Measurements from ENCODE around the gene INTS7. TPM values are rescaled to one million over a fixed set of nuclear protein-coding genes. Genes with fewer than 3 reads are reported as not detected.

Gene INTS7
- total and polyA plus RNA-seq, 2 experiments from 2014 or later, result 11.8 to 15.5 TPM

DNA sequence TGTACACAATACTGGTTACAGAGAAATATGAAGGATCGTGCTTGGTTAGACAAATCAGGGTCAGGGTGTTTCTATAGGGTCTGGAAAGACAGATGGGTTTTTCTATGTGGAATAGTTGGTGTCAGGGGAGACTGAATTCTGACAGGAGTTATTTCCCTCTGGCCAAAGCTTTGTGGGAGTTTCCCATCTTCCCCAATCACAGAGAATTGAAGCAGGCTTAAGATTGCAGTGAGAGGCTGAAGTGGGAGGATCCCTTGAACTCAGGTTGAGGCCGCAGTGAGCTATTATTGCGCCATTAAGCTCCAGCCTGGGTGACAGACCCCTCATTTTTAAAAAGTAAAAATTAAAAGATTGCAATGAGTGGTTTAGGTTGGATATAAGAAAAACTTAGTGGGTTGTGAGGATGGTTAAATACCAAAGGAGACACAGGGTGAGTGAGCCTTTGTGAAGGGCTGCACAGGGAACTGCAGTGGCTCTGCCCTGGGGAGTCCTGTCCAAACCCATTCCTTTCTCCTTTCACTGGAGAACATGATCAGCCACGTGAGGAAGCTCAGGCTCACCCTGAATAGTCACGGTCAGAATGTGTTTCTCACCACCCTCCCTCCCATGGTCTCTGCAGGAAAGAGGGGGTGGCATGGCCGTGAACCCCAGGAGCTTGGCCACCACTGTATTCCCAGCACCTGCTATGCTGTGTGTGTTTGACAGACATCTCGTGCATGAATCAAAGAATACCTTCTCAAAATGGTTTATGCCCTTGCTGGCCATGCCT lies 101.2 kb downstream of the INTS7 start:
- TF ChIP-seq EZH2phosphoT487 (IDR thresholded peaks at IDR 0.05; ENCODE audit: low read depth, severe bottlenecking, unreplicated experiment) (no peak), EZH2 (IDR thresholded peaks at IDR 0.05; ENCODE audit: borderline replicate concordance) (no peak)
- TF ChIP-seq, protein P1, sequence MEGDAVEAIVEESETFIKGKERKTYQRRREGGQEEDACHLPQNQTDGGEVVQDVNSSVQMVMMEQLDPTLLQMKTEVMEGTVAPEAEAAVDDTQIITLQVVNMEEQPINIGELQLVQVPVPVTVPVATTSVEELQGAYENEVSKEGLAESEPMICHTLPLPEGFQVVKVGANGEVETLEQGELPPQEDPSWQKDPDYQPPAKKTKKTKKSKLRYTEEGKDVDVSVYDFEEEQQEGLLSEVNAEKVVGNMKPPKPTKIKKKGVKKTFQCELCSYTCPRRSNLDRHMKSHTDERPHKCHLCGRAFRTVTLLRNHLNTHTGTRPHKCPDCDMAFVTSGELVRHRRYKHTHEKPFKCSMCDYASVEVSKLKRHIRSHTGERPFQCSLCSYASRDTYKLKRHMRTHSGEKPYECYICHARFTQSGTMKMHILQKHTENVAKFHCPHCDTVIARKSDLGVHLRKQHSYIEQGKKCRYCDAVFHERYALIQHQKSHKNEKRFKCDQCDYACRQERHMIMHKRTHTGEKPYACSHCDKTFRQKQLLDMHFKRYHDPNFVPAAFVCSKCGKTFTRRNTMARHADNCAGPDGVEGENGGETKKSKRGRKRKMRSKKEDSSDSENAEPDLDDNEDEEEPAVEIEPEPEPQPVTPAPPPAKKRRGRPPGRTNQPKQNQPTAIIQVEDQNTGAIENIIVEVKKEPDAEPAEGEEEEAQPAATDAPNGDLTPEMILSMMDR (IDR thresholded peaks at IDR 0.05; ENCODE audit: poor library complexity), result no peak
- no peak overlapping the region for H3K27ac ChIP-seq
- H3K9me2 ChIP-seq (replicated peaks; ENCODE audit: insufficient read depth), result no peaks in the 10 kb centered on the region
- H3K79me2 ChIP-seq, result no peaks in the 10 kb centered on the region
- H3K4me3 ChIP-seq, result no peak overlapping the region
- no peaks in the 10 kb centered on the region for H4K20me1 ChIP-seq (ENCODE audit: insufficient read depth, poor library complexity, severe bottlenecking)
- H3K4me1 ChIP-seq (ENCODE audit: insufficient read depth), result peaks cover 7% of the 10 kb centered on the region
- H3K27me3 ChIP-seq, result no peaks in the 10 kb centered on the region
- no peaks in the 10 kb centered on the region for H3K9me3 ChIP-seq (ENCODE audit: low read depth)
- no peak for DNase-seq (ENCODE audit: low spot score)
- H2AFZ ChIP-seq, result no peak overlapping the region
- WGBS (ENCODE audit: low lambda C conversion rate, missing lambda C conversion rate), result 84% methylated on average over 7 of the region's 7 CpGs
- H3K36me3 ChIP-seq (replicated peaks; ENCODE audit: insufficient read depth, low read depth), result no peaks in the 10 kb centered on the region
- H3K4me2 ChIP-seq, result no peak overlapping the region

DNA sequence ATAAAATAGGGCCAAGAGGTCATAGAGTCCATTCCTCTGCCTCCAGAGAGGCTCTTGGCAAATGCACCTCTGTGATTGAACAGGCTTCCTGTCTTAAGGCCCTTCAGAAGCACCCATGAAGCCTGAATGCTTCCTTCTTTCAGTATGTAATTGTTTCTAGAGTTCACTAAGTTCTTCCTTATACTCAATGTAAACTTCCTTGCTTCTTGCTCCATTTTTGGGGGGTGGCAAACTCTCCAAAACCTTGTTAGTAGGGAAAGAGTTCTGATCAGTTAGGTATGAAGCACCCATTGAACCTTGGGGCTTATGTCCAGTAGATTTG lies 102.5 kb downstream of the INTS7 start:
- no peaks in the 10 kb centered on the region for H3K27me3 ChIP-seq
- no peaks in the 10 kb centered on the region for H3K9me3 ChIP-seq (ENCODE audit: low read depth)
- no peak overlapping the region for H3K4me2 ChIP-seq
- no peak for TF ChIP-seq EZH2phosphoT487 (IDR thresholded peaks at IDR 0.05; ENCODE audit: low read depth, severe bottlenecking, unreplicated experiment)
- no peaks in the 10 kb centered on the region for H3K36me3 ChIP-seq (replicated peaks; ENCODE audit: insufficient read depth, low read depth)
- H4K20me1 ChIP-seq (ENCODE audit: insufficient read depth, poor library complexity, severe bottlenecking), result no peaks in the 10 kb centered on the region
- H3K4me1 ChIP-seq (ENCODE audit: insufficient read depth), result peaks cover 13% of the 10 kb centered on the region
- H3K9me2 ChIP-seq (replicated peaks; ENCODE audit: insufficient read depth), result no peaks in the 10 kb centered on the region
- H3K79me2 ChIP-seq, result no peaks in the 10 kb centered on the region
- DNase-seq (ENCODE audit: low spot score), result no peak
- H2AFZ ChIP-seq, result no peak overlapping the region
- no peak overlapping the region for H3K4me3 ChIP-seq
- no peak overlapping the region for H3K27ac ChIP-seq

DNA sequence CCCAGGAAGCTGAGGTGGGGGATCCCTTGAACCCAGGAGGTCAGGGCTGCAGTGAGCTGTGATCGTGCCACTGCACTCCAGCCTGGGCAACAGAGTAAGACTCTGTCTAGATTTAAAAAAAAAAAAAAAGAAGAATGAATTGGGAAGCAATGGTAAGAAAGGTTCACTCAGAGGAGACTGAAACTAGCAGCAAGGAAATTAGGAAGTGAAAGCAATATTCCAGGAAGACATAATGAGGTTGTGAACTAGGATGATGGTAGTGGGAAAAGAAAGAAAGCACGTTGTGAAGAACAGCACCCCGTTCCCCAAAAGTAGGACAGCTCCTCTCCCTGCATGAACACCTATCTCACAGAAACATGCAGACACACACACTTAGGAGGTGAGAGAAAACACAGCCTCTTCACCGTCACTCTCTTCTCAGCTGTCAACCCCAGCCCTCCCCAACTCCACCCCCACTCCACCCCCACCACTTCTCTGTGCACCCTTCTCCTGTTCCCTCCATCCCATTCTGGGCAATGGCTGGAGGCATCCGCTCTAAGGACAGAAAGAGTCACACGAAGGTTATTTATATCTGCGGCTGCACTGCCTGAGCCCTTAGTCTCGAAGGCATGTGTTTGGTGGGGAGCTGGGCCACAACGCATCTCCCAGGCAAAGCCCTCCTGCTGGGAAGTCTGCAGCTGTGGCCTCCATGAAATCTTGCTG lies 103.0 kb downstream of the INTS7 start:
- no peaks in the 10 kb centered on the region for H3K36me3 ChIP-seq (replicated peaks; ENCODE audit: insufficient read depth, low read depth)
- H3K9me2 ChIP-seq (replicated peaks; ENCODE audit: insufficient read depth), result no peaks in the 10 kb centered on the region
- no peaks in the 10 kb centered on the region for H4K20me1 ChIP-seq (ENCODE audit: insufficient read depth, poor library complexity, severe bottlenecking)
- no peak overlapping the region for H2AFZ ChIP-seq
- TF ChIP-seq, protein P1 (IDR thresholded peaks at IDR 0.05; ENCODE audit: poor library complexity), result no peak
- TF ChIP-seq EZH2phosphoT487 (IDR thresholded peaks at IDR 0.05; ENCODE audit: low read depth, severe bottlenecking, unreplicated experiment) (no peak), EZH2 (IDR thresholded peaks at IDR 0.05; ENCODE audit: borderline replicate concordance) (no peak)
- no peaks in the 10 kb centered on the region for H3K9me3 ChIP-seq (ENCODE audit: low read depth)
- no peaks in the 10 kb centered on the region for H3K79me2 ChIP-seq
- WGBS (ENCODE audit: low lambda C conversion rate, missing lambda C conversion rate), result 78% methylated on average over 9 of the region's 9 CpGs
- no peak for DNase-seq (ENCODE audit: low spot score)
- H3K4me1 ChIP-seq (ENCODE audit: insufficient read depth), result peaks cover 13% of the 10 kb centered on the region
- no peak overlapping the region for H3K27ac ChIP-seq
- no peak overlapping the region for H3K4me3 ChIP-seq
- H3K4me2 ChIP-seq, result no peak overlapping the region
- no peaks in the 10 kb centered on the region for H3K27me3 ChIP-seq

DNA sequence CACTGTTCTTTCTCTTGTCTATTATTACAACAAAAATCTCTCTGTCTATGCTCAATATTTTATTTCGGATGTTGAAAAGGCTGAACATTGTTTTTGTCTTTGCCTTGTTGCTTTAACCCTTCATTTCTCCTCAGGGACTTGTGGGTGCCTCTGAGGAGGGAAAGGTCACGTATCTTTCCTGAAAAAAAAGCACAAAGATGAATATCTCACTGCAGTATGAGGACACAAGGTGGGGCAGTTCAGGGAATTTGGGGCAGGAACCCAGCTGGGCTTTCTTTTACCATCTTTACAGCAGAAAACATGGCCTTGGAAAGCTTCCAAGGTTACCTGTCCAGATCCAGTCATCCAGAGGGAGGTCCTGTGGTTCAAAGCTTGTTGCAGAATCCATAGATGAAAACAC lies 105.7 kb downstream of the INTS7 start:
- H4K20me1 ChIP-seq (ENCODE audit: insufficient read depth, poor library complexity, severe bottlenecking), result no peaks in the 10 kb centered on the region
- no peaks in the 10 kb centered on the region for H3K36me3 ChIP-seq (replicated peaks; ENCODE audit: insufficient read depth, low read depth)
- DNase-seq (ENCODE audit: low spot score), result no peak
- H3K27ac ChIP-seq, result peak overlapping the region; percentile 89
- no peaks in the 10 kb centered on the region for H3K9me3 ChIP-seq (ENCODE audit: low read depth)
- H3K79me2 ChIP-seq, result no peaks in the 10 kb centered on the region
- H3K4me2 ChIP-seq, result peak overlapping the region; percentile 39
- 96% methylated on average over 2 of the region's 2 CpGs for WGBS (ENCODE audit: low lambda C conversion rate, missing lambda C conversion rate)
- H3K4me3 ChIP-seq, result no peak overlapping the region
- no peak for TF ChIP-seq EZH2 (IDR thresholded peaks at IDR 0.05; ENCODE audit: borderline replicate concordance)
- TF ChIP-seq, protein P1 (IDR thresholded peaks at IDR 0.05; ENCODE audit: poor library complexity), result no peak
- no peak for TF ChIP-seq EZH2phosphoT487 (IDR thresholded peaks at IDR 0.05; ENCODE audit: low read depth, severe bottlenecking, unreplicated experiment)
- H3K9me2 ChIP-seq (replicated peaks; ENCODE audit: insufficient read depth), result no peaks in the 10 kb centered on the region
- H3K4me1 ChIP-seq (ENCODE audit: insufficient read depth), result peaks cover 13% of the 10 kb centered on the region
- no peaks in the 10 kb centered on the region for H3K27me3 ChIP-seq
- H2AFZ ChIP-seq, result peak overlapping the region; percentile 25
